ENCODE data around the gene DNAAF3. TPM values are rescaled to one million over a fixed set of nuclear protein-coding genes. Genes with fewer than 3 reads are reported as not detected.

DNAAF3 gene
- total RNA-seq, 1 donor from 2014 or later = 2.4 TPM

DNA sequence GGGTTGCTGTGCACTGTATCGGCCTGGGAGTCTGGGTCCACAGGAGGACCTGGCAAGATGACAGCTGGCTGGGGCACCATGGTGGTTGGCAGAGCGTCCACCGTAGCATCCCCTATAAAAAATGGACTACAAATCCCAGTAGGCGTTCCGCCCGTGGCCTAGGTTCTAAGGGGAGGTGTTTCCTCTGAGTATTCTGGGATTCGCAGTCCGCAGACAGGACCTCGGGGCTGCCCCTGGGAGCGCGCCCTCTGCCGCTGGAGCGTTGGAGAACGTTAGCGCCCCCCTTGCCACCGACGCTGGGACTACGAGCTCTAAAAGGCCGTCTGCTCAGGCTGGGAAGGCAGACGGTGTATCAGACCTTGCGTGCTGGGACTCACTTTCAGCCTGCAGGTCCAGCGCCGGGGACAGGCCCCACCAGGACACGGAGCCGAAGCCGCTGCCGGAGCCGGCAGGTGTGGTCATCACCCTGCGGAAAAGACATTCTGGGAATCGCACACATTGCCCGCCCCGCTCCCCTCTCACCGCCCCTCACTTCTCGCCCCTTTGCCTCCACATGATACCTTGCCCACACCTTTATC lies 372 bp downstream of the DNAAF3 start:
- peak; percentile 88 for DNase-seq
- Mint-ChIP-seq H3K27me3 (ENCODE audit: unreplicated experiment) (peaks cover 17% of the 10 kb centered on the region), H3K4me1 (ENCODE audit: low read depth, unreplicated experiment) (no peaks in the 10 kb centered on the region), H3K4me3 (ENCODE audit: unreplicated experiment) (peak overlapping the region; percentile 99), H3K36me3 (ENCODE audit: unreplicated experiment) (no peaks in the 10 kb centered on the region), H3K9me3 (ENCODE audit: unreplicated experiment) (peaks cover 3% of the 10 kb centered on the region), H3K27ac (ENCODE audit: unreplicated experiment) (peak overlapping the region; percentile 86)
- TF ChIP-seq, protein P1, sequence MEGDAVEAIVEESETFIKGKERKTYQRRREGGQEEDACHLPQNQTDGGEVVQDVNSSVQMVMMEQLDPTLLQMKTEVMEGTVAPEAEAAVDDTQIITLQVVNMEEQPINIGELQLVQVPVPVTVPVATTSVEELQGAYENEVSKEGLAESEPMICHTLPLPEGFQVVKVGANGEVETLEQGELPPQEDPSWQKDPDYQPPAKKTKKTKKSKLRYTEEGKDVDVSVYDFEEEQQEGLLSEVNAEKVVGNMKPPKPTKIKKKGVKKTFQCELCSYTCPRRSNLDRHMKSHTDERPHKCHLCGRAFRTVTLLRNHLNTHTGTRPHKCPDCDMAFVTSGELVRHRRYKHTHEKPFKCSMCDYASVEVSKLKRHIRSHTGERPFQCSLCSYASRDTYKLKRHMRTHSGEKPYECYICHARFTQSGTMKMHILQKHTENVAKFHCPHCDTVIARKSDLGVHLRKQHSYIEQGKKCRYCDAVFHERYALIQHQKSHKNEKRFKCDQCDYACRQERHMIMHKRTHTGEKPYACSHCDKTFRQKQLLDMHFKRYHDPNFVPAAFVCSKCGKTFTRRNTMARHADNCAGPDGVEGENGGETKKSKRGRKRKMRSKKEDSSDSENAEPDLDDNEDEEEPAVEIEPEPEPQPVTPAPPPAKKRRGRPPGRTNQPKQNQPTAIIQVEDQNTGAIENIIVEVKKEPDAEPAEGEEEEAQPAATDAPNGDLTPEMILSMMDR (IDR thresholded peaks at IDR 0.05; ENCODE audit: partially characterized antibody, unreplicated experiment) = peak; percentile 29

DNA sequence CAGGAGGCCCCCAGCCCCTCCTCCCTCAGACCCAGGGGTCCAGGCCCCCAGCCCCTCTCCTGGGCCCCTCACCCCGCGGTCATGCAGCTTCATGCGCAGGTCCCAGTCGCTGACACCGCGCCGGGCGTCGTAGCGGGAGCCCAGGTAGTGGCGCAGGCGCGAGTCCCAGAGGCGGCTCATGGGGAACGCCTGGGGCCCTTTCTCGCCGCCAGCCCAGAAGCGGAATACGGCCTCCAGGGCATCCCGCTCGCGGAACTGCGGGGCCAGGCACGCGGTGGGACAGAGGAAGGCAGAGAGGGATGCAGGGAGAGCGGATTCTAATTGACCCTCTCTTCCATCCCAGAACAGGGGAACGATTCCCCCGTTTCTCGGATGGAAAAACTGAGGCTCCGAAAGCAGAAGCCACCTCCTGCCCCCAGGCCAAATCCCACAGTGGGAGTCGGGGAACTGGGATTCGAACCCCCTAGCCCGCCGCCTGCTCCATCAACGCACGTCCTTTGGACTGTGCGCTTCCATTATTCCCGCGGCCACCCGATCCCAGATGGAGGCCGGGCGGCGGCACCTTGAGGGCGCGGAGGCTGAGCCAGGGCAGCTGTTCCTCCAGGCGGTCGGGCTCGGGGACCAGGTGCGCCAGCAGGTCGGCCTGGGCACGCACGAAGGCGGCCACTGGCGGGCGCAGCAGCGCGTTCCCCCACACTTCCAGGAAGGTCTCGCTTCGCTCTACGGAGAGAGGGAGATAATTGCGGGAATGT lies 4.7 kb downstream of the DNAAF3 start:
- no peak overlapping the region for H3K27ac Mint-ChIP-seq (ENCODE audit: unreplicated experiment)
- H3K9me3 Mint-ChIP-seq (ENCODE audit: unreplicated experiment) = peaks cover 7% of the 10 kb centered on the region
- no peak for DNase-seq
- no peaks in the 10 kb centered on the region for H3K36me3 Mint-ChIP-seq (ENCODE audit: unreplicated experiment)
- TF ChIP-seq, protein P1 (IDR thresholded peaks at IDR 0.05; ENCODE audit: partially characterized antibody, unreplicated experiment) = no peak
- H3K4me1 Mint-ChIP-seq (ENCODE audit: low read depth, unreplicated experiment) = peaks cover 1% of the 10 kb centered on the region
- no peak overlapping the region for H3K4me3 Mint-ChIP-seq (ENCODE audit: unreplicated experiment)
- peaks cover 13% of the 10 kb centered on the region for H3K27me3 Mint-ChIP-seq (ENCODE audit: unreplicated experiment)

DNA sequence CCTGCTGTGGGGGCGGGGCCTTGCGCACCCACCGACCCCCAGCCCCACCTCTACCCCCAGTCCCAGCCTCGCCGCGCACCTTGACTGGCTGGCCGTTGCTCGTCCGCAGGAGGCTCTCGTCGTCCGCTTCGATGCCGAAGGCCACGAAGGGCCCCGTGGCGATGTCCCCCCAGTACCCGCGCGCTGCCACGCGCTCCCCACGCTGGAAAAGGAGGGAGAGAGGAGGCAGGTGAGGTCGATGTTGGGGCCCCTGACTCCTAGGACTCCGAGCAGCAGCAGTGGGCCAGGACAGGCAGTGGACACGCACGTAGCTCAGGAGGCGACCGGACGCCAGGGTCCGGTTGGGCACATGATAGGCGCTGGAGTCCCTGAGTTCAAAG lies 5.4 kb downstream of the DNAAF3 start:
- peaks cover 1% of the 10 kb centered on the region for H3K4me1 Mint-ChIP-seq (ENCODE audit: low read depth, unreplicated experiment)
- no peak for DNase-seq
- no peak overlapping the region for H3K4me3 Mint-ChIP-seq (ENCODE audit: unreplicated experiment)
- no peak overlapping the region for H3K27ac Mint-ChIP-seq (ENCODE audit: unreplicated experiment)
- H3K9me3 Mint-ChIP-seq (ENCODE audit: unreplicated experiment) = peaks cover 5% of the 10 kb centered on the region
- TF ChIP-seq, protein P1 (IDR thresholded peaks at IDR 0.05; ENCODE audit: partially characterized antibody, unreplicated experiment) = no peak
- no peaks in the 10 kb centered on the region for H3K36me3 Mint-ChIP-seq (ENCODE audit: unreplicated experiment)
- peaks cover 13% of the 10 kb centered on the region for H3K27me3 Mint-ChIP-seq (ENCODE audit: unreplicated experiment)

DNA sequence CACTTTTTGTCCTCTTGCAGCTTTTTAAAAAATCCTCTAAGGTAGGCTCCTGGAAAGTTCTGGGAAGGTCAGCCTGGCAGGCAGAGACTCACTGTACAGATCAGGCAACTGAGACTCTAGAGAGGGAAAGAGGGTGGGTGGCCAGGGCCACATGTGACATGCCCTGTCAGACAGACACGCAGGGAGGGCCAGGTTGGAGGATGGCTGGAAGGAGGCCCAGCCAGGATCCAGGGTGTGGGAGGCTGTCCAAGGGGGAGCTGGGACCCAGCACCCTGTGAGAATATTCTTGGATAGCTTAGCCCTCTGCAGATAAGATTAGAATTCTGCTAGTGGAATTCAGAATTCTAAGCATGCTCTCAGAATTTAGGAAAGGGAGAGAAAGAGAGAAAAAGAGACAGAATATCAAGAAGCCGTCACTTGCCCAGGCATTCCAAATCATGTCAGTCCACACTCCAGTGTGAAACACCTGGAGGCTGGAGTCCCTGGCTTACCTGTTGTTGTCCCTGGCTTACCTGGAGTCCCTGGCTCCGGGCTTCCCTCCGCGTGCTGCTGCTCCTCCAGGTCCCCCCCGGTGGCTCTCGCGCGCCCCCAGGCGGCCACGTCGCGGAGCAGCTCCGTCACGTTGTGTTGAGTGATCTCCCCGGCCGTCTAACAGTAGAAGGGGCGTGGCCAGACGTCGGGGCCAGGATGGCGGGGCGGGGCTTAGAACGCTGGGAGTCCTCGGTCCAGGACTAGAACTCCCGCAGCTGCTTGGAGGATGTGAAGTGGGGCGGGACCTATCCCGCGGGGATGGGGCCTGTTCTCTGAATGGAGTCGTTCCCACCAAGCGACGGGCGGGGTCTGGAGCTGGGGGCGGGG lies 6.1 kb downstream of the DNAAF3 start:
- Mint-ChIP-seq H3K27me3 (ENCODE audit: unreplicated experiment) (peaks cover 11% of the 10 kb centered on the region), H3K9me3 (ENCODE audit: unreplicated experiment) (peaks cover 3% of the 10 kb centered on the region), H3K4me1 (ENCODE audit: low read depth, unreplicated experiment) (peaks cover 1% of the 10 kb centered on the region), H3K36me3 (ENCODE audit: unreplicated experiment) (no peaks in the 10 kb centered on the region), H3K27ac (ENCODE audit: unreplicated experiment) (peak overlapping the region; percentile 28), H3K4me3 (ENCODE audit: unreplicated experiment) (no peak overlapping the region)
- TF ChIP-seq, protein P1 (IDR thresholded peaks at IDR 0.05; ENCODE audit: partially characterized antibody, unreplicated experiment) = peak; percentile 93
- DNase-seq = peak; percentile 95

All from glutamatergic neuron (in vitro differentiated cells).